ENCODE results near the gene TMTC3.
"Not testable (repeated sequence)": the region's sequence is repeated elsewhere in the genome, so short reads cannot be mapped to it uniquely, and the experiment has no call there.

Gene TMTC3

DNA sequence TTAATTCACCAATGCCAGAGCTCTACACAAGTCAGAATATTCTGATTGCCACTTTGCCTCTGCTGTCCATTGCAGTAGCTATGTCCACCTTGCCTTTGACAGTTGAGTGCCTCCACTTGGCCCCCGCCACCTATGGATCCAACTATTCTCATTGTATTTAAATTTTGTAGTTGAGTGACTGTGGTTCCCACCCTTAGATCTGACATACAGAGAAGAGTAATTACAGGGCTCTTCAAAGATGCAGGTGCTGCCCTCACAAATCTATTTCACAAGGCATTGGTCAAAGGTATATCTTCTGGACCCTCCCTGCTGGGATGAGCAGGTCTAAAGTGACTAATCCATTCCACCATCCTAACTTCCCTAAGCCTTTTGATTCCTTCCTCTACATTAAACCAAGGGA is 68.2 kb downstream of the TMTC3 start:
- H3K4me1 ChIP-seq (ENCODE audit: control insufficient read depth in 2 of 2, insufficient read depth in 1 of 2, low read depth in 1 of 2, low read length in 2 of 2); H3K9ac ChIP-seq (ENCODE audit: low read depth, low read length, poor library complexity); H3K4me3 ChIP-seq (ENCODE audit: low read length in 2 of 2); H3K14ac ChIP-seq (ENCODE audit: low read length); H3K23ac ChIP-seq (ENCODE audit: low read depth, low read length, poor library complexity); DNase-seq (ENCODE audit: low spot score); H3K36me3 ChIP-seq (replicated peaks in 1 of 2; ENCODE audit: control insufficient read depth in 2 of 2, insufficient read depth in 2 of 2, low read length in 2 of 2); H2BK5ac ChIP-seq (ENCODE audit: low read length); H2AK5ac ChIP-seq (ENCODE audit: low read depth, low read length); H2AFZ ChIP-seq (ENCODE audit: low read length); H4K91ac ChIP-seq (ENCODE audit: low read depth, low read length, poor library complexity); H3K18ac ChIP-seq (ENCODE audit: low read length); H2BK120ac ChIP-seq (ENCODE audit: low read depth, low read length); H2BK15ac ChIP-seq (ENCODE audit: low read length); H3K27ac ChIP-seq (replicated peaks; ENCODE audit: low read length); H3K4ac ChIP-seq (ENCODE audit: low read length); H3K79me1 ChIP-seq (ENCODE audit: low read depth, low read length); H3K27me3 ChIP-seq (ENCODE audit: control insufficient read depth in 3 of 3, insufficient read depth in 3 of 3, low read depth in 1 of 3, low read length in 3 of 3); H3K4me2 ChIP-seq (ENCODE audit: insufficient read depth, low read length, poor library complexity, severe bottlenecking); H3K9me3 ChIP-seq (replicated peaks in 1 of 2; ENCODE audit: control insufficient read depth in 2 of 2, insufficient read depth in 1 of 2, low read depth in 1 of 2, low read length in 2 of 2); H4K8ac ChIP-seq (ENCODE audit: low read depth, low read length); H2BK12ac ChIP-seq (ENCODE audit: low read length): not testable (repeated sequence)
- no CpG with 5 or more reads among the region's 1 CpG for WGBS, 2 donors (ENCODE audit: extremely low coverage in 2 of 2, insufficient read length in 2 of 2, insufficient replicate concordance in 1 of 2)

DNA sequence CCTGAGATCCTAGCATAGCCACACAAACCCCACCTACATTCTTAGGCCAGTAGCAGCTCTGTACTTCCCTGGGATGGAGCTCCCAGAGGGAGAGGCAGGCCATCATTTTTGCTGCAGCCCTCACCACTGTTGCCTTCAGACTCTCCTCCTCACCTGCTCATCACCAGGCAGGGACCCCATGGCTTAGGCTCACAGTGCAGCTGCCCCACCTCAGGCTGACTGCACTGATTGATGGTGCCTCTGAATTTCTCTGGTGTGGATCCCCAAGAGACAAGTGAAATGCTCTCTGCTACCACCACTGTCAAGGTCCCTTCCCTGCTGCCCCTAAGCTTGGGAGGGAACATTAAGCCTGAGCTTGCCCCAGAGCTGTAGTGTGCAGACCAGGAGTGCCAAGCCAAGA is 76.2 kb downstream of the TMTC3 start:
- Histone ChIP-seq H3K4me1 (ENCODE audit: control insufficient read depth in 2 of 2, insufficient read depth in 1 of 2, low read depth in 1 of 2, low read length in 2 of 2) (no peaks in the 10 kb centered on the region), H2AK5ac (ENCODE audit: low read depth, low read length) (no peak overlapping the region), H3K27me3 (ENCODE audit: control insufficient read depth in 3 of 3, insufficient read depth in 3 of 3, low read depth in 1 of 3, low read length in 3 of 3) (no peaks in the 10 kb centered on the region), H3K4me2 (ENCODE audit: insufficient read depth, low read length, poor library complexity, severe bottlenecking) (no peak overlapping the region), H2BK12ac (ENCODE audit: low read length) (no peak overlapping the region), H2AFZ (ENCODE audit: low read length) (no peak overlapping the region), H3K27ac (replicated peaks; ENCODE audit: low read length) (no peak overlapping the region), H3K18ac (ENCODE audit: low read length) (no peak overlapping the region), H3K4me3 (ENCODE audit: low read length in 2 of 2) (no peak overlapping the region), H3K14ac (ENCODE audit: low read length) (no peak overlapping the region), H3K4ac (ENCODE audit: low read length) (no peak overlapping the region), H3K79me1 (ENCODE audit: low read depth, low read length) (no peaks in the 10 kb centered on the region), H2BK120ac (ENCODE audit: low read depth, low read length) (no peak overlapping the region), H4K8ac (ENCODE audit: low read depth, low read length) (no peak overlapping the region), H2BK5ac (ENCODE audit: low read length) (no peak overlapping the region), H4K91ac (ENCODE audit: low read depth, low read length, poor library complexity) (no peak overlapping the region), H3K36me3 (replicated peaks in 1 of 2; ENCODE audit: control insufficient read depth in 2 of 2, insufficient read depth in 2 of 2, low read length in 2 of 2) (no peaks in the 10 kb centered on the region), H2BK15ac (ENCODE audit: low read length) (no peak overlapping the region), H3K9ac (ENCODE audit: low read depth, low read length, poor library complexity) (no peak overlapping the region), H3K9me3 (replicated peaks in 1 of 2; ENCODE audit: control insufficient read depth in 2 of 2, insufficient read depth in 1 of 2, low read depth in 1 of 2, low read length in 2 of 2) (peaks cover 0 to 2% of the 10 kb centered on the region in 2 donors), H3K23ac (ENCODE audit: low read depth, low read length, poor library complexity) (no peak overlapping the region)
- DNase-seq (ENCODE audit: low spot score) = no peak

DNA sequence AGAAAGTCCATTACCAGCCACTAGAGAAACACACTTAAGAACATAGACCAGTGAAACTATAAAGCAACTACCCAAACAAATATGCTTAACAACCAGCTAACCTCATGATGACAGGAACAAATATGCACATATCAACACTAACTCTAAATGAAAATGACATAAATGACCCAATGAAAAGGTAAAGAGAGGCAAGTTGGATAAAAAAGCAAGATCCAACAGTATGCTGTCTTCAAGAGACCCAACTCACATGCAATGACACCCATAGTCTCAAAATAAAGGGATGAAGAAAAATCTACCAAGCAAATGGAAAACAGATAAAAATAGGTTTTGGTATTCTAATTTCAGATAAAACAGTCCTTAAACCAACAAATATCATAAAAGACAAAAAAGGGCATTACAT is 77.8 kb downstream of the TMTC3 start:
- peaks cover 0 to 2% of the 10 kb centered on the region in 2 donors for H3K9me3 ChIP-seq (replicated peaks in 1 of 2; ENCODE audit: control insufficient read depth in 2 of 2, insufficient read depth in 1 of 2, low read depth in 1 of 2, low read length in 2 of 2)
- no peak for DNase-seq (ENCODE audit: low spot score)
- no peak overlapping the region for H4K8ac ChIP-seq (ENCODE audit: low read depth, low read length)
- H3K18ac ChIP-seq (ENCODE audit: low read length) = no peak overlapping the region
- H3K4ac ChIP-seq (ENCODE audit: low read length) = no peak overlapping the region
- H2AFZ ChIP-seq (ENCODE audit: low read length) = no peak overlapping the region
- no peak overlapping the region for H3K14ac ChIP-seq (ENCODE audit: low read length)
- H2BK15ac ChIP-seq (ENCODE audit: low read length) = no peak overlapping the region
- H2BK120ac ChIP-seq (ENCODE audit: low read depth, low read length) = no peak overlapping the region
- H3K23ac ChIP-seq (ENCODE audit: low read depth, low read length, poor library complexity) = no peak overlapping the region
- no peaks in the 10 kb centered on the region for H3K36me3 ChIP-seq (replicated peaks in 1 of 2; ENCODE audit: control insufficient read depth in 2 of 2, insufficient read depth in 2 of 2, low read length in 2 of 2)
- H3K9ac ChIP-seq (ENCODE audit: low read depth, low read length, poor library complexity) = no peak overlapping the region
- no peaks in the 10 kb centered on the region for H3K79me1 ChIP-seq (ENCODE audit: low read depth, low read length)
- H3K27ac ChIP-seq (replicated peaks; ENCODE audit: low read length) = no peak overlapping the region
- no peaks in the 10 kb centered on the region for H3K27me3 ChIP-seq (ENCODE audit: control insufficient read depth in 3 of 3, insufficient read depth in 3 of 3, low read depth in 1 of 3, low read length in 3 of 3)
- no peak overlapping the region for H4K91ac ChIP-seq (ENCODE audit: low read depth, low read length, poor library complexity)
- no peak overlapping the region for H2BK5ac ChIP-seq (ENCODE audit: low read length)
- H2BK12ac ChIP-seq (ENCODE audit: low read length) = no peak overlapping the region
- no peaks in the 10 kb centered on the region for H3K4me1 ChIP-seq (ENCODE audit: control insufficient read depth in 2 of 2, insufficient read depth in 1 of 2, low read depth in 1 of 2, low read length in 2 of 2)
- no peak overlapping the region for H3K4me2 ChIP-seq (ENCODE audit: insufficient read depth, low read length, poor library complexity, severe bottlenecking)
- no peak overlapping the region for H3K4me3 ChIP-seq (ENCODE audit: low read length in 2 of 2)
- H2AK5ac ChIP-seq (ENCODE audit: low read depth, low read length) = no peak overlapping the region

DNA sequence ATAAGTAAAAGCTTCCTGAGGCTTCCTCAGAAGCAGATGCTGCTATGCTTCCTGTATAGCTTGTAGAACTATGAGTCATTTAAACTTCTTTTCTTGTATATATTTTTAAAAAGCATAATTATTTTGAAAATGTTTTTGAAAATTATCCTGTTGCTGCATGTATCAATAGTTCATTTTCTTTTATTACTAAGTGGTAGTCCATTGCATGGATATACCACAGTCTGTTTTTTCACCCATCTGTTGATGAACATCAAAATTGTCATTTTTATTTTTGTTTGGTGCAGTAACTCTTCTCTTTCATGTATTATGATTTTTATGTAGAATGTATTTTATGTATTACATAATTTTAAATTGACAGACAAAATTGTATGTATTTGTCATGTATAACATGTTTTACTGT is 81.4 kb downstream of the TMTC3 start:
- Histone ChIP-seq H3K36me3 (replicated peaks in 1 of 2; ENCODE audit: control insufficient read depth in 2 of 2, insufficient read depth in 2 of 2, low read length in 2 of 2) (no peaks in the 10 kb centered on the region), H2BK120ac (ENCODE audit: low read depth, low read length) (no peak overlapping the region), H3K4ac (ENCODE audit: low read length) (no peak overlapping the region), H2AFZ (ENCODE audit: low read length) (no peak overlapping the region), H3K4me2 (ENCODE audit: insufficient read depth, low read length, poor library complexity, severe bottlenecking) (no peak overlapping the region), H3K23ac (ENCODE audit: low read depth, low read length, poor library complexity) (no peak overlapping the region), H3K9ac (ENCODE audit: low read depth, low read length, poor library complexity) (no peak overlapping the region), H4K8ac (ENCODE audit: low read depth, low read length) (no peak overlapping the region), H2BK15ac (ENCODE audit: low read length) (no peak overlapping the region), H3K18ac (ENCODE audit: low read length) (no peak overlapping the region), H2BK12ac (ENCODE audit: low read length) (no peak overlapping the region), H4K91ac (ENCODE audit: low read depth, low read length, poor library complexity) (no peak overlapping the region), H3K27me3 (ENCODE audit: control insufficient read depth in 3 of 3, insufficient read depth in 3 of 3, low read depth in 1 of 3, low read length in 3 of 3) (peaks cover 0 to 1% (median 0%) of the 10 kb centered on the region in 3 experiments), H2BK5ac (ENCODE audit: low read length) (no peak overlapping the region), H2AK5ac (ENCODE audit: low read depth, low read length) (no peak overlapping the region), H3K9me3 (replicated peaks in 1 of 2; ENCODE audit: control insufficient read depth in 2 of 2, insufficient read depth in 1 of 2, low read depth in 1 of 2, low read length in 2 of 2) (no peaks in the 10 kb centered on the region), H3K14ac (ENCODE audit: low read length) (no peak overlapping the region), H3K4me3 (ENCODE audit: low read length in 2 of 2) (no peak overlapping the region), H3K27ac (replicated peaks; ENCODE audit: low read length) (no peak overlapping the region), H3K79me1 (ENCODE audit: low read depth, low read length) (no peaks in the 10 kb centered on the region), H3K4me1 (ENCODE audit: control insufficient read depth in 2 of 2, insufficient read depth in 1 of 2, low read depth in 1 of 2, low read length in 2 of 2) (no peaks in the 10 kb centered on the region)
- DNase-seq (ENCODE audit: low spot score) = no peak
